Psoas muscle (tissue), 8 donors: ENCODE data around the gene SLC9B1. TPM values are rescaled to one million over a fixed set of nuclear protein-coding genes. Genes with fewer than 3 reads are reported as not detected.

Experiments used
- ATAC-seq, 4 donors: fragments of 200-7000 bp; cut with Tn5 transposase; one replicate each; pipeline ENCODE4 v1.9.1; 2020; ENCODE audit warnings: moderate library complexity in 3 of 4, mild to moderate bottlenecking in 2 of 4
- DNase-seq, 2 donors: peaks; one replicate each; pipeline ENCODE4 v3.0.0-alpha.2; 2020
- H3K27ac ChIP-seq: fragments of 200-600 bp; one replicate; pipeline ENCODE4 v1.8.0; 2022
- H3K27me3 ChIP-seq, 3 donors: fragments of 200-600 bp in 1 of 3; one replicate each; pipeline versions ENCODE4 v1.6.1 to v1.8.0; 2013 to 2022; ENCODE audit warnings: low read length in 2 of 3, mild to moderate bottlenecking in 2 of 3, moderate library complexity in 1 of 3; ENCODE audit not compliant: insufficient read depth in 3 of 3
- H3K36me3 ChIP-seq, 2 donors: fragments of 200-600 bp in 1 of 2; one replicate each; pipeline versions ENCODE4 v1.6.1 to v1.8.0; 2013 to 2022; ENCODE audit warnings: low read depth in 1 of 2, mild to moderate bottlenecking in 1 of 2, moderate library complexity in 1 of 2; ENCODE audit not compliant: insufficient read depth in 1 of 2
- H3K4me1 ChIP-seq: fragments of 200-600 bp; one replicate; pipeline ENCODE4 v1.8.0; 2022
- H3K4me3 ChIP-seq: fragments of 200-600 bp; one replicate; pipeline ENCODE4 v1.8.0; 2022; ENCODE audit warnings: mild to moderate bottlenecking
- H3K9me3 ChIP-seq: fragments of 200-600 bp; one replicate; pipeline ENCODE4 v1.8.0; 2022
- WGBS, 3 donors: extraction: QIAGEN DNeasy Blood & Tissue Kit; methylation state at CpG; one replicate each; pipeline versions ENCODE4 v1.1.6 to v1.1.7; 2013; 5-methylcytosine and 5-hydroxymethylcytosine counted together
- intact Hi-C, 2 donors: fragments of 100-400 bp; cut with DNase I; formaldehyde crosslinking; loops; one replicate each; pipeline versions ENCODE4 v1.11.0 to v1.14.2; 2022
- polyA plus RNA-seq, 3 donors: library from polyadenylated mRNA; stranded (reverse); fragments of 200-250 nt; gene quantifications; one replicate each; pipeline ENCODE4 v1.2.3, GENCODE V29; 2013
- total RNA-seq, 4 donors: library from RNA; stranded (reverse); fragmentation: NEBNext Ultra II Directional in 2 of 4; extraction: Animal tissue kit (Norgen Biotek cat#: 25700) in 2 of 4; gene quantifications; one replicate each; pipeline versions ENCODE4 v1.2.1 to v1.2.4, GENCODE V29; 2021 to 2023
- TF ChIP-seq, protein P1 (sequence below): fragments of 200-600 bp; IDR thresholded peaks from one replicate; pipeline ENCODE4 v1.8.0; 2022; ENCODE audit warnings: antibody characterized with exemption
- donor health status: healthy with polysubstance abuse.
- donor health status: DM: no; HTN: no; CAD: no; lungs with moderate emphysema.
- donor health status: Bipolar disorder and iron deficiency.
- donor health status: healthy.
- donor health status: DM: yes; HTN: yes; CAD: no.
- donor health status: DM: no; HTN: no; CAD: no.
- donor health status: DM: no; HTN: no; CAD: no.
- donor health status: DM: yes; HTN: yes; CAD: no.

SLC9B1 gene
- total and polyA plus RNA-seq, 7 donors, result 0.06 to 1.6 (median 0.91) TPM; not detected in 3

DNA sequence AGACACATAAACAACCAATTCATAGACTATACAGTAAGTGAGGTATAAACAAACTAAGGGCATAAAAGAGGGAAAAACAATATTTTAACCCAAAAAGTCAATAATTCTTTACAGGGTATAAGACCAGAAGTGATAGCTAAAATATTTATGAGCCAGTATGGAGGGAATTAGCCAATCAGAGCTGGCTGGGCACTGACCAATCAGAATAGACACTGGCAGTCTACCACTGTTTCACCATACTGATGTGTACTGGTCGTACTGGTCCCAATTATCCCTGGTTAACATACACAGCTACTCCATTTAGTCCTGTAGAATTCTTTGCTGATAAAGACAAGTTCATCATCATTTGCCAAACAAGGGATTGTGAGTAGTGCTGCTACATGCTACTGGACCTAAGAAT lies 9.8 kb upstream of the SLC9B1 start:
- Histone ChIP-seq H3K9me3 (no peaks in the 10 kb centered on the region), H3K4me1 (no peaks in the 10 kb centered on the region), H3K27ac (no peak overlapping the region), H3K27me3 (no peaks in the 10 kb centered on the region), H3K4me3 (no peak overlapping the region), H3K36me3 (peaks cover 0 to 7% of the 10 kb centered on the region in 2 donors)
- WGBS, 3 donors, result 86 to 91% (median 91%) methylated on average over 1 of the region's 1 CpG
- TF ChIP-seq, protein P1, sequence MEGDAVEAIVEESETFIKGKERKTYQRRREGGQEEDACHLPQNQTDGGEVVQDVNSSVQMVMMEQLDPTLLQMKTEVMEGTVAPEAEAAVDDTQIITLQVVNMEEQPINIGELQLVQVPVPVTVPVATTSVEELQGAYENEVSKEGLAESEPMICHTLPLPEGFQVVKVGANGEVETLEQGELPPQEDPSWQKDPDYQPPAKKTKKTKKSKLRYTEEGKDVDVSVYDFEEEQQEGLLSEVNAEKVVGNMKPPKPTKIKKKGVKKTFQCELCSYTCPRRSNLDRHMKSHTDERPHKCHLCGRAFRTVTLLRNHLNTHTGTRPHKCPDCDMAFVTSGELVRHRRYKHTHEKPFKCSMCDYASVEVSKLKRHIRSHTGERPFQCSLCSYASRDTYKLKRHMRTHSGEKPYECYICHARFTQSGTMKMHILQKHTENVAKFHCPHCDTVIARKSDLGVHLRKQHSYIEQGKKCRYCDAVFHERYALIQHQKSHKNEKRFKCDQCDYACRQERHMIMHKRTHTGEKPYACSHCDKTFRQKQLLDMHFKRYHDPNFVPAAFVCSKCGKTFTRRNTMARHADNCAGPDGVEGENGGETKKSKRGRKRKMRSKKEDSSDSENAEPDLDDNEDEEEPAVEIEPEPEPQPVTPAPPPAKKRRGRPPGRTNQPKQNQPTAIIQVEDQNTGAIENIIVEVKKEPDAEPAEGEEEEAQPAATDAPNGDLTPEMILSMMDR, result no peak
- DNase-seq (no peak), ATAC-seq (no peak)
- intact Hi-C loops, result no loop called here

DNA sequence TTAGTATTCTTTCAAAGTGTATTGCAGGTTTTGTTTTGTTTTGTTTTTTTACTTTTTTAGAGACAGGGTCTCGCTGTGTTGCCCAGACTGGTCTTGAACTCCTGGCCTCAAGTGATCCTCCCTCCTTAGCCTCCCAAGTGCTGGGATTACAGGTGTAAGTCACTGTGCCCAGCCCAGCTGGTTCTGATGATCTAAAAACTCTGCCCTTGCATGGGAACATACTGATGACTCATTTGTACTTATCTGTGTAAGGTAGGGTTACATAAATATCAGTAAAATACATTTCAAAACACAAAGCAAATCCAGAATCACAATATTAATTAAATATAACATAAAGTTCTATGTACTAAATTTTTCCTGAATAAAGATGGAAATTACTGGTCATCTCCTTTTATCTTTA lies 7.4 kb upstream of the SLC9B1 start:
- no peak for DNase-seq
- TF ChIP-seq, protein P1, result no peak
- Histone ChIP-seq H3K27me3 (no peaks in the 10 kb centered on the region), H3K36me3 (peaks cover 0 to 7% of the 10 kb centered on the region in 2 donors), H3K9me3 (no peaks in the 10 kb centered on the region), H3K4me1 (no peaks in the 10 kb centered on the region), H3K4me3 (no peak overlapping the region), H3K27ac (no peak overlapping the region)
- intact Hi-C loops, result no loop called here
- WGBS, 3 donors, result 95 to 100% (median 98%) methylated on average over 1 of the region's 1 CpG
- ATAC-seq, result no peak

DNA sequence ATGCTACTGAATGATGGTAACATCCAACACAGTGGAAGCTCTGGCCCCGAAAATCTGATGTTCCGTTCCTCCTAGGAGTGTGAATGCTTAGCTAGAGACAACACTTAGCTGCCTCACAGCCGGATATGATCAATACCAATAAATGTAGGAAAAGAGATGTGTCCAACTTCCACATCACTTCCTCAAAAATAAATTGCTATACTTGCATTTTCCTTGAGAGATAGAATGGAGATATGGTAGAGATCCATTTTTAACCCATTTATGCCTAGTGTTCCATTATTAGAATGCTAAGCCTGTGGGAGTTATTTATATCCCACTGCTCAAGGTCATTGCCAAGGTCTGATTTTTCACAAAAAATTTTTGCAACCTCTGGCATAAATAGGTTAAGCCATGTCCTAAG lies 5.5 kb upstream of the SLC9B1 start:
- H3K27me3 ChIP-seq, result no peaks in the 10 kb centered on the region
- intact Hi-C loops, result loop anchor here in 1 of 2 donors (5.0 kb wide), 1 partner anchor 42 kb away; no protein-coding TSS in a partner anchor
- no peak overlapping the region for H3K4me3 ChIP-seq
- no peaks in the 10 kb centered on the region for H3K36me3 ChIP-seq
- no peak for DNase-seq
- 92 to 96% (median 94%) methylated on average over 3 of the region's 3 CpGs for WGBS, 3 donors
- H3K27ac ChIP-seq, result no peak overlapping the region
- no peak for ATAC-seq
- TF ChIP-seq, protein P1, result no peak
- no peaks in the 10 kb centered on the region for H3K9me3 ChIP-seq
- H3K4me1 ChIP-seq, result peaks cover 6% of the 10 kb centered on the region

- Histone ChIP-seq H3K4me1 (peaks cover 6% of the 10 kb centered on the region), H3K9me3 (no peaks in the 10 kb centered on the region), H3K27ac (peak overlapping the region; percentile 92), H3K4me3 (no peak overlapping the region), H3K36me3 (no peaks in the 10 kb centered on the region), H3K27me3 (no peaks in the 10 kb centered on the region)
- intact Hi-C loops, result loop anchor here in 1 of 2 donors (5.0 kb wide), 1 partner anchor 46 kb away; no protein-coding TSS in a partner anchor
- DNase-seq (no peak), ATAC-seq (peak; percentile 36 to 62 (median 48))
- TF ChIP-seq, protein P1, result no peak
- 58 to 80% (median 62%) methylated on average over 2 of the region's 2 CpGs for WGBS, 3 donors
These were observed 1.6 kb upstream of the SLC9B1 start for GRCh38 chr4:103021120-103021519.
